Large intestine (tissue), 3 donors: ENCODE measurements around the gene EFNA3. TPM values are rescaled to one million over a fixed set of nuclear protein-coding genes. Genes with fewer than 3 reads are reported as not detected.

Experiments used
- DNase-seq, 2 donors: peaks; one replicate each; pipeline versions ENCODE4 v3.0.0 to v3.0.0-alpha.2; 2013
- H3K27ac ChIP-seq: one replicate; pipeline ENCODE4 v1.5.1; 2013; ENCODE audit warnings: low read length
- H3K27me3 ChIP-seq: 2 replicates; pipeline ENCODE4 v1.6.1; 2013; ENCODE audit warnings: low read length; ENCODE audit not compliant: control insufficient read depth, insufficient read depth
- H3K36me3 ChIP-seq: 2 replicates; pipeline ENCODE4 v1.6.1; 2013; ENCODE audit warnings: low read length; ENCODE audit not compliant: control insufficient read depth, insufficient read depth
- H3K4me1 ChIP-seq: one replicate; pipeline ENCODE4 v1.6.1; 2013; ENCODE audit warnings: low read length; ENCODE audit not compliant: control insufficient read depth, insufficient read depth
- H3K4me3 ChIP-seq: one replicate; pipeline ENCODE4 v1.5.1; 2013; ENCODE audit warnings: low read length
- H3K9me3 ChIP-seq: one replicate; pipeline ENCODE4 v1.6.1; 2013; ENCODE audit warnings: mild to moderate bottlenecking, low read depth, low read length, moderate library complexity; ENCODE audit not compliant: control insufficient read depth
- WGBS: methylation state at CpG from one replicate; pipeline ENCODE4 v1.1.5; 2013; ENCODE audit warnings: low lambda C conversion rate; ENCODE audit not compliant: insufficient coverage; 5-methylcytosine and 5-hydroxymethylcytosine counted together
- polyA plus RNA-seq: library from polyadenylated mRNA; unstranded; fragments of 120-200 nt; gene quantifications from one replicate; pipeline ENCODE4 v1.2.1, GENCODE V29; 2013

Gene EFNA3
- polyA plus RNA-seq, 1 donor = 9.6 TPM

DNA sequence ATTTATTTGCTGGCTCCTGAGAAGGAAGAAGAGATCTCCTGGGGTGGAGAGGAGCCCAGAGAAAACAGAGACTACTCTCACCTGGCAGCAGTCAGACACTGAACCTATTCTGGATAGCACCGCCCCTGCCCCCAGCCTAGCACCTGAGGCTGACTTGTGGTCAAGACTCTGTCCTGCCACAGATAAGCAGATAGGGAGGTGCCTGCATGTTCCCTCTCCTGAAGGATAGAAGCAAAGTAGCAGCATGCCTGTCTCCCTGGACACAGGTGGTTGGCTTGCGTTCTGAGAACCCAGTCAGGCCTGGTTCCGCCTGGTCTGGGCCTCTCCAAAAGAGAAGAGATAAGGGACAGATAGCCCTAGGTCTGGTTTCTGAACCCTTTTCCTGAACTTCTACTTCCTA, 1.3 kb upstream of the EFNA3 start:
- H3K27me3 ChIP-seq = peaks cover 43% of the 10 kb centered on the region
- DNase-seq = peak in 1 of 2 donors; percentile 34
- H3K27ac ChIP-seq = no peak overlapping the region
- no peaks in the 10 kb centered on the region for H3K36me3 ChIP-seq
- peaks cover 42% of the 10 kb centered on the region for H3K4me1 ChIP-seq
- no peak overlapping the region for H3K4me3 ChIP-seq
- peaks cover 13% of the 10 kb centered on the region for H3K9me3 ChIP-seq
- WGBS = no CpG with 5 or more reads among the region's 3 CpGs

DNA sequence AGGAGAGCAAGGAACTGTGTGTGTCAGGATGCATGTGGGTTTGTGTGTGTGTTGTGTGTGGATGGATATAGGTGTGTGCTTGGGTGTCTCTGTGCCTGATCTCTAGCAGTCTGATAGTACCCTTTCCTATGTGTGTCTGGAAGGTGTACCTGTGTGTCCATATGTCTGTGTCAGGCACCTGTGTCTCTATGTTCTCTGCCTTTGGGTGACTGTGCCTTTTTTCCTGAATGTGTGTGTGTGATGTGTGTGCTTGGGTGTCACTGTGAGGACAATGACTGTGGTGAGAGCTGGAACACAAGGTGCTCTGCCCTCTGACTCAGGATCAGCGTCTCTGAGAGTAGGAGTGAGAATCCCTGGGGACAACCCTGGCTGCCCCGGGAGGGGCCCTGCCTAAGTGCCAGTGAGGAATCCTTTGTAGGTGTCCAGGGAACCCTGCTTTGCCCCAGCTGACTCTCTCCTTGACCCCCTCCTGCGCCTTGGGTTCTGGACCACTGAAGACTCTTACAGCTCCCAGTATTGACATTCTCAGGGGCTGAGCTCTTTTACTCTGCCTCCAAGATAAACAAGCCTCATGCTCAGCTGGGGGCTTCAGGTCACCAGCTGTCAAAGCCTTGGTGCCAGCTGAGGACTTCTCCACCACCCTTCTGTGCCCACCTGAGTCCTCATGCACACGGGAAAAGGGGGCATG, 735 bp upstream of the EFNA3 start:
- WGBS = no CpG with 5 or more reads among the region's 4 CpGs
- Histone ChIP-seq H3K27me3 (peaks cover 45% of the 10 kb centered on the region), H3K36me3 (no peaks in the 10 kb centered on the region), H3K9me3 (peaks cover 13% of the 10 kb centered on the region), H3K27ac (no peak overlapping the region), H3K4me3 (no peak overlapping the region), H3K4me1 (peaks cover 47% of the 10 kb centered on the region)
- DNase-seq = peak in 1 of 2 donors; percentile 64

DNA sequence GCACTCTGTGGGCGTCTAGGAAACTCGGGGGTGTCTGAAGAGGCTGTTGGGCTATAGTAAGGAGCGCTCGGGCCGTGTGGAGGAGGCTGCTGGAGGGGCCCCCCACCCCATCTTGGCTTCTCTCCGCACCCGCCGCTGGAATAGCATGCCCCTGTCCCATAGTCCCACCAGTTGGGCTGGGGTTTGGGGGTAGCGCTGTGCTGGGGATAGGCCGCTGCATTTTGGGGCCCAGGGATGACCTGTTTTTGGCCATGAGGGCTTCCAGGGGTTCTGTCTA, 511 bp downstream of the EFNA3 start:
- Histone ChIP-seq H3K4me3 (peak overlapping the region; percentile 40), H3K36me3 (no peaks in the 10 kb centered on the region), H3K9me3 (peaks cover 13% of the 10 kb centered on the region), H3K4me1 (peaks cover 60% of the 10 kb centered on the region), H3K27me3 (peaks cover 53% of the 10 kb centered on the region), H3K27ac (no peak overlapping the region)
- DNase-seq = no peak
- no CpG with 5 or more reads among the region's 10 CpGs for WGBS

GRCh38 chr1:155079487-155080311, 1.1 kb downstream of the EFNA3 start:
- Histone ChIP-seq H3K9me3 (peaks cover 13% of the 10 kb centered on the region), H3K27me3 (peaks cover 53% of the 10 kb centered on the region), H3K36me3 (no peaks in the 10 kb centered on the region), H3K4me3 (peak overlapping the region; percentile 42), H3K27ac (no peak overlapping the region), H3K4me1 (peaks cover 64% of the 10 kb centered on the region)
- peak in 1 of 2 donors; percentile 48 for DNase-seq
- no CpG with 5 or more reads among the region's 67 CpGs for WGBS

DNA sequence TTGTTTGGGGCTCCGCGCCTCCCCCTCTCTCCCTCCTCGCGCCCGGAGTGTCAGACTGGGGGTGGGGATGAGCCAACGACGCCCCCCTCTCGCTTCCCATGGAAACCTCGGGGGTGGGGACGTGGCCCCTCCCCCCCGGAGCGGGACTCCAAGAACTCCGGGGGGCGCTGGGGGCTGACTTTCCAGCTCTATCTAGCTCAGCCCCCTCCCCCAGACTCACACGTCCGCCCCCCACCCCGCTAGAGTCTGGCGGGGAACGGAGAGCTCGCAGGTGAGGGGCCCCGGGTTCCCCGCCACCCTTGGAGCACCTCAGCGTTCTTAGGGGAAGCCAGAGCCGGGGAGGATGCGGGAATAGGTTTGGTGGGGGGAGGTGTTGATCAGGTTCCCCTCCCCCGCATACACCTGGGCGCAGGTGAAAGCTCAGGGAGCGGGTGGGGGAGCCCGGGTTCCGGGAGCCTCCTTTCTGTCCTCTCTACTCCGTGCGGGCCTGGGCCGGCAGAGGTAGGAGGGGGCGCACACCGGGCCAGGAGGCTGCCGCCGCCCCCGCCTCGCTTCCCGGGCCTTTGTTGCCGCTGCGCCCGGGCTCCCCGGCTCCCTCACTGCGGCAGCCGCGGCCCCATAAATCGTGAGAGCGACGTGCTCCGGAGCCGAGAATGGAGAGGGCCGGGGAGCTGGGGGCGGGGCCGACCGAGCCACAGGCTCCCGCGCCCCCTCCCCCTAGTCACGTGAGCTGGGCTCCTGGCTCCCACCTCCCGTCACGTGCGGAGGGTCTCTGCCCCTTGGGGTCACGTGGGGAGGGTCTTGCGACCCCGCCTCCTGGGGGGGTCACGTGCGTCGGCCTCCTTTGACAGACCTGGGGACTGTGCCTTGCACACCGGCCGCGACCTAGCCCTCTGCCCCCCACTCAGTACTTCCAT, 1.9 kb downstream of the EFNA3 start:
- peaks cover 53% of the 10 kb centered on the region for H3K27me3 ChIP-seq
- no CpG with 5 or more reads among the region's 71 CpGs for WGBS
- H3K4me1 ChIP-seq = peaks cover 66% of the 10 kb centered on the region
- H3K9me3 ChIP-seq = peaks cover 13% of the 10 kb centered on the region
- H3K36me3 ChIP-seq = no peaks in the 10 kb centered on the region
- DNase-seq = peak in 1 of 2 donors; percentile 72
- H3K4me3 ChIP-seq = peak overlapping the region; percentile 42
- H3K27ac ChIP-seq = no peak overlapping the region

DNA sequence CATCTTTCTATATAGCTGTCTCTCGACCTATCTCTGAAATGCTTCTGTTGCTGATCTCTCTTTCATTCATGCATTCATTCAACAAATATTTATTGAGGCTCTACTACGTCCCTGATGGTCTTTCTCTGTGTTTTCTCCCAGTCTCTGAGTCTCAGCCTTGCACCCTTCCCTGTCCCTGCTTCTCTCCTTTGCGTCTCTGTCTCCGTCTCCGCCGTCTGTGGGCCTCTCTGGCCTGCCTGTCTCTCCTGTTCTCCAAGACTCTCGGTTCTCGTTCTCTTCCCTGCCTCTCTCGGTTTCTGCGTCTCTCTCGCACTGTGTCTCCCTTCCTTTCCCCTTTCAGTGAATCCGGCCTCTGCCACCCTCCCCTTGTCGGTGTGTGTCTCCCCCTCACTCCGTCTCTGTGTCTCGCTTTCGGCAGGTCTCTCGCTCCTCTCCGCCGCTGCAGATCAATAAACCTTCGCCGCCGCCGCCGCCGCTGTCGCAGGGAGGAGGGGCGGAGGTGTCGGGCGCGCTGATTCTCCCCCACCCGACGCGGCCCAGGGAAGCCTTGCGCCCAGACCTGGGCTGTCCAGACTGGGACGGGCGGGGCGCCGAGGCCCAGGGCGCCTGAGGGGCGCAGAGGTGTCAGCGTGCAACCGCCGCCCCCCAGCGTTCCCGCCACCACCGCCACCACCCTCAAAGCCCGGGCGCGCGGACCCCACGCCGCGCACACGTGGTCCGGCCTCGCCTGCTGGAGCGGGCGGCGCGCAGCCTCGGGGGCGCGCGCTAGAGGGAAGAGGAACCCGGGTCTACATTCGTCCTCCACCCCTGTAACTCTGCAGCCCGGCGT, 3.0 kb downstream of the EFNA3 start:
- no peak overlapping the region for H3K27ac ChIP-seq
- peak overlapping the region; percentile 42 for H3K4me3 ChIP-seq
- H3K36me3 ChIP-seq = no peaks in the 10 kb centered on the region
- peaks cover 53% of the 10 kb centered on the region for H3K27me3 ChIP-seq
- H3K9me3 ChIP-seq = peaks cover 13% of the 10 kb centered on the region
- H3K4me1 ChIP-seq = peaks cover 74% of the 10 kb centered on the region
- peak in 1 of 2 donors; percentile 66 for DNase-seq
- 5% methylated on average over 12 of the region's 68 CpGs for WGBS

- H3K27ac ChIP-seq = no peak overlapping the region
- no peak for DNase-seq
- H3K9me3 ChIP-seq = peaks cover 13% of the 10 kb centered on the region
- H3K4me1 ChIP-seq = peaks cover 69% of the 10 kb centered on the region
- no CpG with 5 or more reads among the region's 36 CpGs for WGBS
- H3K36me3 ChIP-seq = no peaks in the 10 kb centered on the region
- H3K27me3 ChIP-seq = peaks cover 53% of the 10 kb centered on the region
- no peak overlapping the region for H3K4me3 ChIP-seq
Measured at GRCh38 chr1:155082301-155083051, 3.8 kb downstream of the EFNA3 start.

DNA sequence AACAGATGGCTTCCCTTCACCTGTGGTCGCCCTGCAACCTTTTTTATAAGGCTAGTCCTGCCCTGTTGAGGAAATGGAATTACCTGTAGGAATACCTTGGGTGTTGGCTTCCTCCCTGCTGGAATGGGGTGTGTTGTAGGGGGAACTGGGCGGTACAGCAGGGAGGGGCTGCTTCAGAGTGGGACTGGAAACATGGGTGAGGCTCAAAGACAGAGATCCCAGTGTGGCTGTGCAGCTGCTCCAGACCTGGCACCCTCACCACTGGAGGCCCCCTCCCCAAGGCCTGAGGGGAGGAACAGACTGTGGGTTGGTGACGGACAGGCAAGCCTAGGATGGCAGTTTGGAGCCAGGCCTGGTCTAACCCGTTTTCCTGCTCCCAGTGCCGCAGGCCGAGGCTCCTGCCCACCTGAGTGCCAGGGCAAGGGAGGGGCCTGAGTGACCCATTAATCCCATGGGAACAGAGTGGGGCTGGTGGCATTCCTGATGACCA, 4.5 kb downstream of the EFNA3 start:
- no CpG with 5 or more reads among the region's 6 CpGs for WGBS
- H3K9me3 ChIP-seq = peaks cover 13% of the 10 kb centered on the region
- peak; percentile 70 to 83 for DNase-seq
- H3K27me3 ChIP-seq = peaks cover 53% of the 10 kb centered on the region
- no peaks in the 10 kb centered on the region for H3K36me3 ChIP-seq
- H3K27ac ChIP-seq = no peak overlapping the region
- no peak overlapping the region for H3K4me3 ChIP-seq
- H3K4me1 ChIP-seq = peaks cover 63% of the 10 kb centered on the region
